ENCODE results near the gene MYEOV.

Gene MYEOV

GRCh38 chr11:69303427-69303826, 9.5 kb downstream of the MYEOV start:
- no peak for DNase-seq (ENCODE audit: low spot score)
- in situ Hi-C loops (cut with MboI; ENCODE audit: low pct_unique_long_range_greater_than_20kb, low sequenced_read_pairs, unreplicated experiment): no loop called here
- TF ChIP-seq CTCF (IDR thresholded peaks at IDR 0.05; ENCODE audit: extremely low read depth, insufficient read depth, missing control alignments): no peak

DNA sequence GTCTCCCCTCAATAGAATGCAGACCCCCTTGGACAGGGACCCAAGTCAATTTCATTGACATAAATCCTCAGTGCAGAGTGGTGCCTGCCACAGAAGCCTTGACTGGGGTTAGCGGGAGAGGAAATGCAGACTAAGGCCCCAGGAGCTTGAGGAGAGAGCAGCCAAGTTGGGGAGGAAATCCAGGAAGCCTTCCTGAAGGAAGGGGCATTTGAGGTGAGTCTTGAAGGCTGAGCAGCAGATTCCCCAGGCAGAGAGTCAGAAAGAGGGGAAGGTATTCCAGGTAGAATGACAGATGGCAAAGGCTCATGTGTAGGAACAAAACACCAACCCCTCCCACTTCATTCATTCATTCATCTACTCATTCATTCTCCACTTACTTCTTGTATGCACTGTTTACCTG, 10.3 kb downstream of the MYEOV start:
- TF ChIP-seq CTCF (IDR thresholded peaks at IDR 0.05; ENCODE audit: extremely low read depth, insufficient read depth, missing control alignments): no peak
- no peak for DNase-seq (ENCODE audit: low spot score)
- in situ Hi-C loops (cut with MboI; ENCODE audit: low pct_unique_long_range_greater_than_20kb, low sequenced_read_pairs, unreplicated experiment): no loop called here

DNA sequence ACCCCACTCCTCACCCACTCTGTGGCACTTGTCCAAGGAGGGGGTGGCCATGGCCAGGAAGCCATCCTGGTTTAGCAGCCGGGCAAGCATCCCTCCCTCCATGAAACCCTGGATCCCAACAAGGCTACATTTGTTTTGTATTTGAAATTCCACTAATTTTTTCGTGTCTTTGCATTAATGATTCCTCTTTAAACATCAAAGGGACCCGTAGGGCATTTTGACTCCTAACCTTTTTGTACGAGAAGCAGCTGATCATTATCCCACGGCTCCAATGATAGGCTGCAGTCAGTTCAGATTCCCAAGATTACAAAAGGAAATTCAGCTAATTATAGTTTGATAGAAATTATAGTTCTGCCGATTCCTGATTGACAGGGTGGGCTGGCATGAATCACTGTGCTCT, 10.7 kb downstream of the MYEOV start:
- DNase-seq (ENCODE audit: low spot score): no peak
- TF ChIP-seq CTCF (IDR thresholded peaks at IDR 0.05; ENCODE audit: extremely low read depth, insufficient read depth, missing control alignments): no peak
- in situ Hi-C loops (cut with MboI; ENCODE audit: low pct_unique_long_range_greater_than_20kb, low sequenced_read_pairs, unreplicated experiment): no loop called here

- in situ Hi-C loops (cut with MboI; ENCODE audit: low pct_unique_long_range_greater_than_20kb, low sequenced_read_pairs, unreplicated experiment): no loop called here
- no peak for TF ChIP-seq CTCF (IDR thresholded peaks at IDR 0.05; ENCODE audit: extremely low read depth, insufficient read depth, missing control alignments)
- no peak for DNase-seq (ENCODE audit: low spot score)
Measured at GRCh38 chr11:69305885-69306540, 12.1 kb downstream of the MYEOV start.

- no peak for TF ChIP-seq CTCF (IDR thresholded peaks at IDR 0.05; ENCODE audit: extremely low read depth, insufficient read depth, missing control alignments)
- in situ Hi-C loops (cut with MboI; ENCODE audit: low pct_unique_long_range_greater_than_20kb, low sequenced_read_pairs, unreplicated experiment): no loop called here
- no peak for DNase-seq (ENCODE audit: low spot score)
Measured at GRCh38 chr11:69306821-69307220, 12.9 kb downstream of the MYEOV start.

GRCh38 chr11:69307421-69307820, 13.5 kb downstream of the MYEOV start:
- no peak for DNase-seq (ENCODE audit: low spot score)
- no peak for TF ChIP-seq CTCF (IDR thresholded peaks at IDR 0.05; ENCODE audit: extremely low read depth, insufficient read depth, missing control alignments)
- in situ Hi-C loops (cut with MboI; ENCODE audit: low pct_unique_long_range_greater_than_20kb, low sequenced_read_pairs, unreplicated experiment): no loop called here

Measured in GM13977 (cell line).